GM21825 (cell line): Measurements from ENCODE around the gene RAB34.

Source experiments
- ATAC-seq: cut with Tn5 transposase; IDR thresholded peaks from one replicate; pipeline ENCODE4 v1.9.1; 2021; ENCODE audit warnings: mild to moderate bottlenecking, moderate library complexity; ENCODE audit not compliant: unreplicated experiment

The RAB34 gene

GRCh38 chr17:28717578-28718332 is at the start of gene RAB34:
TSS of gene RAB34 (minus strand) at chr17:28717868. CDS start at chr17:28717266, 602 bp downstream.
- no peak for ATAC-seq

DNA sequence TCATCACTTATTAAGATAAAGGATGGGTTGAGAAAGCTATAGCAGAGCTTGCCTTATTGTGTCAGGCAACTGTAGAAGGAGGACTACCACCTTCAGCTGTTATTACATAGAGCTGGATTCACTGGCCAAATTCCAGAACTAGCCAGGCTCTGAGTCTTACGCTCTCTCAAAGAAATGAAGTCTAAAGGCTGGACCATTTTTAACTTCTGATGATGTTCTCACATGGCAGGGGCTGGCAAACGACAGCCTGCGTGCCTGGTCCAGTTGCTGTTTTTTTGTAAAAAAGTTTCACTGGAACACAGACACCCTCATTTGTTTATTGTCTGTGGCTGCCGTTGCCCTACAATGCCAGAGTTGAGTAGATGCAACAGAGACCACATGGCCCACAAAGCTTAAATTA is 47.4 kb upstream of the RAB34 start:
- no peak for ATAC-seq

DNA sequence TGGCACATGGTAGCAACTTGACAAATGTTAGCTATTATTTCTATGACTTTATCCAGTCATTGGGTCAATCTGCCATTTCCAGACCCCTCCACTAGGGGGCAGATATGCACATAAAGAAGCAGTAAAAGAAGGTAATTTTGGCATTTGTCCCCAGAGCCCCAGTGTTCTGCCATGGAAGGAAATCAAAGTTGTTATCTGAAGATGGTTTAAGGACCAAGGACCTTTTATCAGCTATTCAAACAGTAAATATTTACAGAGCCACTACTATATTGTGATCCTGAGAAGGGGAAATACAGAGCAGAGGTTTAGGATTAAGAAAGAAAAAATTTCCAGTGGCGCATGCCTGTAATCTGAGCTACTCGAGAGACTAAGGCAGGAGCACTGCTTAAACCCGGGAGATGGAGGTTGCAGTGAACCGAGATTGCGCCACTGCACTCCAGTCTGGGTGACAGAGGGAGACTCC is 46.2 kb upstream of the RAB34 start:
- ATAC-seq: peak; percentile 21

DNA sequence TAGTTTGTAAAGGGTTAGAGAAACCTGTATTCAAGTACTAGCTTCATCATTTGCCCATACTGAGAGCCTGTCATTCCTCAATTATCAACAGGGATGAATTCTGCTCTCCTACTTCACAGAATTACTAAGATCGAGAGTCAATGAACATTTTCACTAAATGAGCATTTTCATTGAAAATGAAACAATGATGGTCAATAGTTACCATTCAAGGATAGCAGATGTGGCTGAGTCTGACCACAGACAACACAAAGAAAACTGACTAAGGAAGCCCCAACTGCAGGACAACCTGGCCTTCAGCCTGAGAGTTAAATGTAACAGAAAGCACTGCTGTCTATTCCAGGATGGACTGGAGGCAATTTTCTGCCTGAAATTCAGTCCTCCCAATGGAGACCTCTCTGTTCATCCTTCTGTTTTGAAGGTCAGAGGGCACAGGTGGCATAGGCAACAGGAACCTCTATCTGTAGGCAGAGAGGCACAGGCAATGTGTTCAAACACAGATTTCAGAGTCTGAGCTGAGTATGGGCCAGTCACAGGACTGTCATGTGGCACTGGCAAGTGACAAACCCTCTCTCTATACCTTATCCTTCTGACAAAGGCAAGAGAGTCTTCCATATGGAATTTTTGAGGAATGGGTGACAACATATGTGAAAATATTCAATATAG is 45.6 kb upstream of the RAB34 start:
- ATAC-seq: peak; percentile 49

DNA sequence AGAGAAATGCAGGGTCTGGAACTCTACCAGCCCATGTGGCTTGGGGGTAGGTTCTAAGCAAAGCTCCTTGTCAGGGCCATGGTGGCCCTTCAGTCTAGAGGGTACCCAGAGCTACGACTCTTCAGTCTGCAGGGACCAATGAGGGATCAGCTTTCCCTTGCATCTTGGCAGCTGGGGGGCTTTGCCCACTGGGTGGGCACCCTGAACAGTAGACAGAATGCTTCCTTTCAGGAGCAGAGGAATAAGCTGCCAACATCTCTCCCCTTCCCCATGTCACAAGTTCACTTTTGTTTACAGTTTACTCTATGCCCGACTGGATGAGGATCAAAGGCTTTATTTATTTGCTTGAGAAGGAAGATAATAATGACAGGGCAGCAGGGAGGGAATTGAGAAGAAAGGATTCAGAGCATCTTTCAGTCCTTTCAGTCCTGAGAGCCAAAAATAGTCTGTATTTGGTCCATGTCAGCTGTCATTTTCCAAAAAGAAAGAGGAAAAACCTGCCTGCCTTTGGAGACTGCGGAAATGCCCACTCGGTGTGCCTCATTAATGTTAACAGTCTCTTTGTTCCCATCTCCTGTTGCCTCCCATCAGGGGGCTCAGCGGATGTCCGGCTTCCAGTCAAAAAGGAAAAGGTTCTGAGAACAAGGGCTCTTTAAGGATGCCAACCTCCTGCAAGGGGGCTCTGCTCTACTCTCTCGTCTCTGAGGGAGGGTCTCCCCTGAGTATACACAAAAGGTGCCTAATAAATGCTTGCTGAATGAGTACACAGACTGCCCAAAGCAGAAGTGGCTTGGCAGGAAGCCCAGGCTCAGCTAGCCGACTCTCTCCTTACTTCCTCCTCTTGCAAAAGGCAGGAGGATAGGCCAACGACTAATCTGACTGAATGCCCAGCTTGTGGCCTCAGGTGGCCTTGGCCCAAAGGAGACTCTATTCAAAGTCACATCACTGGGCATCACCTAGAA is 43.2 kb upstream of the RAB34 start:
- no peak for ATAC-seq

DNA sequence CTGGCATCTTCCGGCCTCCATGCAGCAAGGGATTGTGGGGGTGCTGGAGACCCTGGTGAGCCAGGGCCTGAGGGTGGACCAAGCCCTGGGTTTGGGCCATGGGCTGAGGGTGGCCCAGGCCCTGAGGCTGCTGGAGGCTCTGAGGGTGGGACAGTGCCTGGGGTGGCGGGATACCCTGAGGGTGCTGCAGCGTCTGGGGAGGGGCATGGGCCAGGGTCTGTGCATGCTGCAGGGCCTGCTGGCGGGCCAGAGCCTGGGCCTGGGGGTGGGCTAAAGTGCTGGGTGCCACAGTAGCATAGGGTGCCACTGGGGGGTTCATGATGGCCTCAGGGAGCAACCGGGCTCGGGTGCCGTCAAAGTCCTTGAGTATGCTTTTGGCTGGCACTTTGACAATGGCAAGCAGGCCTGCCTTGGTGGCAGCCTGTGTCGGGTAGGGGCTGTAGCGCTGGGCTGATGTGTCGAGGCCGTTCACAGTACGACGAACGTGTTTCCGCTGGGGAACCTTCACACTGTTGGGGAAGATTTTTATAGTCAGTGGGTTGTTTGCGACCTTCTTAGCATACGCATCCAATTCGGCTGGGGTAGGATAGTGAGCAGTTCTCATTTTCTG is 41.7 kb upstream of the RAB34 start:
- ATAC-seq: no peak

DNA sequence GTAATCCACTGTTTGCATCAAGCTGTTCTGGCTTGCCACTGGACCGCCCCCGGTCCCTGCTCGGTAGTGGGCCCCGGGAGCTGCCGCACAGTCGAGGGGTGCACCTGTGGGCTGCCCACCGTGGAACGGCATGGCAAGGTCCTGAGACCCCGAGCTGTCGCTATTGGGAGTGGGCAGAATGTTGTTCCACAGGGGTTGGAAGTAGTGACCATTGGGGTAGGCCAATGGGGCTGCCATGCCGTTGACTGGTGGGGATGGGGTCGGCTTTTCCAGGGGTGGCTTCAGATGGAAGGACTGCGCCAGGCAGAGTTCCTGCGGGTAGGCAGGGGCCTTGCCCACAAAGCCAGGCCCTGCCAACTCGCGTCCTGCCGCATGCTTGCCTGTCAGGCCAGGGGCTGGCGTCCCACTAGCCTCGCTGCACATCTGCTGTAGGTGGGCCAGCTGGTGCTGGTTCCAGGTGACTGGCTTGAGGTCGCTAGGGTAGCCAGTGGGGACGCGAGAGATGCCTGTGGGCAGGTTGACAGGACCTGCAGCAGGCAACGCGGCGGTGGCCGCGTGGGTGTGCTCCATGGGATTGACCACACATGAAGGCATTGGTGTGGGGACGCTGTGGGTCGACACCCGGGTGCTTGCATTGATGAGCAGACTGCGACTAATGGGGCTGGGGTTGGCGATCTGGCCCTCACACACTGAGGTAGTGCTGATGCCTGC is 40.9 kb upstream of the RAB34 start:
- no peak for ATAC-seq

DNA sequence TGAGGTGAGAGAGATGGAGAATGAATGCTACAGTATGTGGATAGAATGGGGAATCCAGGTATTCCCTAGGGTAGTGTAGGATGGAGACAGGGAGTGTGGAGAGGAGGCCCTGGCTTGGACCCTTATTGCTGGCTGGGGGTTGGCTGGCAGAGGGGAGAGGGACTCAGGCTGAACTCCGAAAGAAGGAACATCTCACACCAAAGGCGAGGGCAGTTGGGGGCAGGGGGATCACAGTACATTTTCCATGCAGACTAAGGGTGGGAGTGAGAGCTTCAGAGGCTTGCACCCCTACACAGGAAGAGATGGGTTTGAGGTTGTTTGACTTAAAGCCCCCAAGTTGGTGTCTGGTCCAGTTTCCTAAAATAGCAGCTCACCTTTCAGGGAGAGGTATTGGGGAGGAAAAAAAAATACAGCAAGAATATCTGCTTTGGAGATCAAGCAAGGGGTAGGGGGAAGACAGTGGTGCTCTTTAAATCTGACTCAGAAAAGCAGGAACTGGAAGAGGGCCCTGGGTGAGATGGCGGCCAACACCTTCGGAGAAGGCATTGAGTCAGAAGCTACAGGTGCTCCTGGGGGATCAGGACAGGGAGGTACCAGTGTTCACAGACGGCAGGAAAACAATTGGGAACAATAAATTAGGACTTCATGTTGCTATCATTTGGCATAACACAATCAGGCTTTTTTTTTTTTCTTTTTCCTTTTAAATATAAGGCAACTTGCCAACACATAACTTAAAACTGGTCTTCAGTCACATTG is 38.6 kb upstream of the RAB34 start:
- no peak for ATAC-seq

GRCh38 chr17:28755486-28755885 is 37.8 kb upstream of the RAB34 start:
- no peak for ATAC-seq

DNA sequence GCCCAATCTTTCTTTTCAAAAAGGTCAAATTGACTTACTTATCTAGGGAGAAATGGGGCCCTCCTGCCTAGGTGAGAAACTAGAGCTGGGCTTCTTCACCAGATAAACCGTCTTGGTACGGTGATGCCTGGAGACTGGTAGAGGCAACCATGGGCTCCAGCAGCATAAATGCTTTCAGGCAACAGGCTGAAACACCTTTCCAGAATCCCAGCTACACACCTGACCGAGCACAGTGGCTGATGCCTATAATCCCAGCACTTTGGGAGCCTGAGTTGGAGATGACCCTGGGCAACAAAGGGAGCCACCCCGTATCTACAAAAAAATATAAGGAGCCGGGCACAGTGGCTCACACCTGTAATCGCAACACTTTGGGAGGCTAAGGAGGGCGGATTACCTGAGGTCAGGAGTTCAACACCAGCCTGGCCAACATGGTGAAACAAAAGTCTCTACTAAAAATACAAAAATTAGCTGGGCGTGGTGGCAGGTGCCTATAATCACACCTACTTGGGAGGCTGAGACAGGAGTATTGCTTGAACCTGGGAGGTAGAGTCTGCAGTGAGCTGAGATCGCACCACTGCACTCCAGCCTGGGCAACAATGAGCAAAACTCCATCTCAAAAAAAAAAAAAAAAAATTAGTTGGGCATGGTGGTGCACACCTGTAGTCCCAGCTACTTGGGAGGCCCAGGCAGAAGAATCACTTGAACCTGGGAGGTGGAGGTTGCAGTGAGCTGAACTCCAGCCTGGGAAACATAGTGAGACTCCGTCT is 34.1 kb upstream of the RAB34 start:
- no peak for ATAC-seq

- ATAC-seq: peak; percentile 53
These were observed 32.7 kb upstream of the RAB34 start for GRCh38 chr17:28750178-28751047.

DNA sequence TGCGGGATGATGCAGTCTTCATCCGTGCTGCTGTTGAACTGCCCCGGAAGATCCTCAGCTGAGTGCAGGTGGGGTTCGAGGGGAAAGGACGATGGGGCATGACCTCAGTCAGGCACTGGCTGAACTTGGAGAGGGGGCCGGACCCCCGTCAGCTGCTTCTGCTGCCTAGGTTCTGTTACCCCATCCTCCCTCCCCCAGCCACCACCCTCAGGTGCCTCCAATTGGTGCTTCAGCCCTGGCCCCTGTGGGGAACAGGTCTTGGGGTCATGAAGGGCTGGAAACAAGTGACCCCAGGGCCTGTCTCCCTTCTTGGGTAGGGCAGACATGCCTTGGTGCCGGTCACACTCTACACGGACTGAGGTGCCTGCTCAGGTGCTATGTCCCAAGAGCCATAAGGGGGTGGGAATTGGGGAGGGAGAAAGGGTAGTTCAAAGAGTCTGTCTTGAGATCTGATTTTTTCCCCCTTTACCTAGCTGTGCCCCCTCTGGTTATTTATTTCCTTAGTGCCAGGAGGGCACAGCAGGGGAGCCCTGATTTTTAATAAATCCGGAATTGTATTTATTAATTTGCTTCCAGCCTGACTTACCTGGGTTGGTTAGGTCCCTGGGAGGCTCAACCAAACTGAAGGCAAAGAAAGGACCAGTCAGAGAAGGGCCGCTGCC is 32.0 kb upstream of the RAB34 start:
- ATAC-seq: no peak

- ATAC-seq: no peak
These were observed 31.3 kb upstream of the RAB34 start for GRCh38 chr17:28748852-28749515.

DNA sequence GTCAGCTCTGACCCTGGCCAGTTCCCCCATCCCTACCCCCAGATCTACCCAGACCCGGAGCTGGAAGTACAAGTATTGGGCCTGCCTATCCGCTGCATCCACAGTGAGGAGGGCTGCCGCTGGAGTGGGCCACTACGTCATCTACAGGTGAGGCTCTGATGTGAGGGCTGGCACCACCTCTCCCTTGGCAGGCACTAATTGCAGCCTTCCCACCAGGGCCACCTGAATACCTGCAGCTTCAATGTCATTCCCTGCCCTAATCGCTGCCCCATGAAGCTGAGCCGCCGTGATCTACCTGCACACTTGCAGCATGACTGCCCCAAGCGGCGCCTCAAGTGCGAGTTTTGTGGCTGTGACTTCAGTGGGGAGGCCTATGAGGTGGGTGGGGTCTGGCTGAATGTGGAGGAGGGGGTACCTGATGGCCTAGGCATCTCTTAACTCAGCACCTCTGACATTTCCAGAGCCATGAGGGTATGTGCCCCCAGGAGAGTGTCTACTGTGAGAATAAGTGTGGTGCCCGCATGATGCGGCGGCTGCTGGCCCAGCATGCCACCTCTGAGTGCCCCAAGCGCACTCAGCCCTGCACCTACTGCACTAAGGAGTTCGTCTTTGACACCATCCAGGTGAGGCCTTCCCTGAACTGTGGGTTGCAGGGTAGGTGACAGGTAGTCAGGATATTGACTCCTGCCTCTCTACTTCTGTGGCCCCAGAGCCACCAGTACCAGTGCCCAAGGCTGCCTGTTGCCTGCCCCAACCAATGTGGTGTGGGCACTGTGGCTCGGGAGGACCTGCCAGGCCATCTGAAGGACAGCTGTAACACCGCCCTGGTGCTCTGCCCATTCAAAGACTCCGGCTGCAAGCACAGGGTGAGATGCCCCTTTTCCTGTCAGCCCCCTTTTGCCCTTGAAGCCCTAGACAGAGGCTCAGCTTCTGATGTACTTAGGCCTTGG is 30.4 kb upstream of the RAB34 start:
- ATAC-seq: no peak

GRCh38 chr17:28747051-28747691 is 29.5 kb upstream of the RAB34 start:
- no peak for ATAC-seq
